NOMO-1 treated with DMSO at 0.1 percent for 48 hours (cell line): Measurements from ENCODE around the gene SAMSN1.

Experiments
- DNase-seq: peaks from one replicate; lab custom pipeline; 2025; ENCODE audit not compliant: unreplicated experiment; lab: John Stamatoyannopoulos, UW

Gene SAMSN1

DNA sequence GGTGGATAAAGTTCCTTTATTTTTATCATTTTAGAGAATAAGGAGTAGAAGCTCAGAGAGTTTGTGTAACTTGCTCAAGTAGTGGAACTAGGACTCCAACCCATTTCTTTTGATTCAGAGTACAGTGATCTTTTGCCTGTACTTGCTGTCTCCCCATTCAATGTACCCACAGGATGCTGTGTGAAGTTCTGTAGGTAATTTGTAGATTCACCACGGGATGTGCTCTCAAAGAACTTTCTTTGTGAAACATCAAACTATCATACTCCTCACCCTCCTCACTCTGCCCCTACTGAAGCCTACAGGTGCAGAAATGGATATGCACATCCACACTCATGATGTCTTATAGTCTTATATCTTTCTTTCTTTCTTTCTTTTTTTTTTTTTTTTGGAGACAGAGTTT is 97.3 kb downstream of the SAMSN1 start:
- DNase-seq, result no peak

DNA sequence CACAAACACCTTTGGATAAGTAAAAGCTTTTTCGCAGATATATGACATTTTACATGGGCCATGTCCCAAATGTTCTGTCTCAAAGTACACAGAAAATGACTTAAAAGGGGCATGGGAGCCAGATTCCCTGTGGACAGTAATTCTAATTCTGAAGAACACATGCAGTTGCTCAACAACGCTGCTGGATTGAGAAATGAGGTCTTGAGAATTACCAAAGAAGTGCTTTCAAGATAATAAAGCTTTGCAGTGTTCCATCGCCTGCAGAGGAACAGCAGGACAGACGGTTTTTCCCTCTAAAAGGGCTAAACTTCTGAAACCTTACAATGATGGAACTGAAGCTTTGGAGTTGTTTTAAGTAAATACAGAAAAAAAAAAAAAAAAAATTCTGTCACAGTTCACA is 107.9 kb downstream of the SAMSN1 start:
- peak; percentile 49 for DNase-seq

GRCh38 chr21:14435423-14435822 is 110.7 kb downstream of the SAMSN1 start:
- DNase-seq, result no peak
